Neural cell (in vitro differentiated cells): ENCODE data around the gene MLX. TPM values are rescaled to one million over a fixed set of nuclear protein-coding genes. Genes with fewer than 3 reads are reported as not detected.
"Not testable (repeated sequence)": the region's sequence is repeated elsewhere in the genome, so short reads cannot be mapped to it uniquely, and the experiment has no call there.

ENCODE experiments used
- H2AFZ ChIP-seq: fragments of 200-600, 300-800 bp; sonication (generic), shearing (Covaris generic); 2 replicates; pipeline ENCODE4 v1.6.0; 2014; ENCODE audit warnings: low read depth, mild to moderate bottlenecking, antibody characterized with exemption, low read length, moderate library complexity
- H3F3A ChIP-seq: fragments of 200-600 bp; shearing (Covaris generic); 2 replicates; pipeline ENCODE4 v1.6.1; 2016; ENCODE audit warnings: mild to moderate bottlenecking, moderate library complexity, mixed read lengths, antibody characterized with exemption, low read length; ENCODE audit not compliant: insufficient read depth, poor library complexity, severe bottlenecking
- H3K27ac ChIP-seq: fragments of 200-600, 300-800 bp; sonication (generic), shearing (Covaris generic); 2 replicates; pipeline ENCODE4 v1.5.1; 2014; ENCODE audit warnings: mild to moderate bottlenecking, low read length, moderate library complexity
- H3K27me3 ChIP-seq: fragments of 300-800, 200-600 bp; sonication (generic), shearing (Covaris generic); 2 replicates; pipeline ENCODE4 v1.6.0; 2014; ENCODE audit warnings: mild to moderate bottlenecking, low read depth, low read length, moderate library complexity; ENCODE audit not compliant: insufficient read depth
- H3K36me3 ChIP-seq: fragments of 300-800, 200-600 bp; sonication (generic), shearing (Covaris generic); 2 replicates; pipeline ENCODE4 v1.5.1; 2014; ENCODE audit warnings: mild to moderate bottlenecking, antibody characterized with exemption, low read length, moderate library complexity; ENCODE audit not compliant: insufficient read depth
- H3K4me2 ChIP-seq: fragments of 300-800, 200-600 bp; sonication (generic), shearing (Covaris generic); 2 replicates; pipeline ENCODE4 v1.6.0; 2014; ENCODE audit warnings: mild to moderate bottlenecking, low read length
- H3K4me3 ChIP-seq: fragments of 300-800, 200-600 bp; sonication (generic), shearing (Covaris generic); 2 replicates; pipeline ENCODE4 v1.5.1; 2014; ENCODE audit warnings: mild to moderate bottlenecking, low read length, moderate library complexity
- H3K79me2 ChIP-seq: fragments of 200-600 bp; shearing (Covaris generic); replicated peaks from 2 replicates; pipeline ENCODE4 v1.6.0; 2014; ENCODE audit warnings: mild to moderate bottlenecking, low read length, moderate library complexity; ENCODE audit not compliant: insufficient read depth
- H3K9ac ChIP-seq: fragments of 300-800, 200-600 bp; sonication (generic), shearing (Covaris generic); 2 replicates; pipeline ENCODE4 v1.6.1; 2016; ENCODE audit warnings: mild to moderate bottlenecking, low read length, mixed read lengths
- H3K9me2 ChIP-seq: fragments of 200-600 bp; shearing (Covaris generic); 2 replicates; pipeline ENCODE4 v1.6.1; 2016; ENCODE audit warnings: mild to moderate bottlenecking, low read length, mixed read lengths; ENCODE audit not compliant: insufficient read depth
- H3K9me3 ChIP-seq: fragments of 200-600, 300-800 bp; sonication (generic), shearing (Covaris generic); 2 replicates; pipeline ENCODE4 v1.6.1; 2016; ENCODE audit warnings: mild to moderate bottlenecking, mixed run types, low read length, moderate library complexity, mixed read lengths
- H4K20me1 ChIP-seq: fragments of 200-600 bp; shearing (Covaris generic); 2 replicates; pipeline ENCODE4 v1.6.1; 2016; ENCODE audit warnings: mild to moderate bottlenecking, mixed run types; ENCODE audit not compliant: insufficient read depth
- EP300 ChIP-seq: fragments of 450-650 bp; conservative IDR thresholded peaks from 2 replicates; pipeline ENCODE4 v1.6.1; 2014; ENCODE audit warnings: antibody characterized with exemption, mild to moderate bottlenecking, moderate library complexity; ENCODE audit not compliant: poor library complexity, severe bottlenecking
- EZH2 ChIP-seq: fragments of 200-600, 300-800 bp; shearing (Covaris generic), sonication (generic); IDR thresholded peaks from 2 replicates; pipeline ENCODE4 v1.6.1; 2014; ENCODE audit warnings: antibody characterized with exemption, low read length, borderline replicate concordance, mild to moderate bottlenecking; ENCODE audit not compliant: insufficient read depth, poor library complexity, severe bottlenecking
- MXI1 ChIP-seq: fragments of 450-650 bp; conservative IDR thresholded peaks from 2 replicates; pipeline ENCODE4 v1.6.1; 2014; ENCODE audit warnings: antibody characterized with exemption, mild to moderate bottlenecking; ENCODE audit not compliant: poor library complexity, severe bottlenecking
- POLR2AphosphoS5 ChIP-seq: IDR thresholded peaks from 2 replicates; pipeline ENCODE4 v1.6.1; 2012
- RAD21 ChIP-seq: fragments of 450-650 bp; conservative IDR thresholded peaks from 2 replicates; pipeline ENCODE4 v1.6.1; 2014; ENCODE audit warnings: antibody characterized with exemption, mild to moderate bottlenecking, moderate library complexity
- SMC3 ChIP-seq: fragments of 450-650 bp; conservative IDR thresholded peaks from 2 replicates; pipeline ENCODE4 v1.6.1; 2014; ENCODE audit warnings: antibody characterized with exemption, mild to moderate bottlenecking, moderate library complexity; ENCODE audit not compliant: poor library complexity
- TAF1 ChIP-seq: IDR thresholded peaks from 2 replicates; pipeline ENCODE4 v1.6.1; 2012; ENCODE audit warnings: low read depth
- polyA plus RNA-seq: library from polyadenylated mRNA; depleted of rRNA; stranded (reverse); fragments of >200 nt; gene quantifications from 2 replicates; pipeline ENCODE4 v1.2.3, GENCODE V29; 2014
- TF ChIP-seq, protein P1 (sequence below): IDR thresholded peaks from 2 replicates; pipeline ENCODE4 v1.6.1; 2012; ENCODE audit warnings: borderline replicate concordance
- TF ChIP-seq, protein P2 (sequence below): fragments of 450-650 bp; IDR thresholded peaks from 2 replicates; pipeline ENCODE4 v1.5.1; 2014; ENCODE audit warnings: antibody characterized with exemption, mild to moderate bottlenecking, moderate library complexity; ENCODE audit not compliant: poor library complexity, severe bottlenecking

The MLX gene
- polyA plus RNA-seq, 1 donor from 2014 or later, result 47.2 TPM

DNA sequence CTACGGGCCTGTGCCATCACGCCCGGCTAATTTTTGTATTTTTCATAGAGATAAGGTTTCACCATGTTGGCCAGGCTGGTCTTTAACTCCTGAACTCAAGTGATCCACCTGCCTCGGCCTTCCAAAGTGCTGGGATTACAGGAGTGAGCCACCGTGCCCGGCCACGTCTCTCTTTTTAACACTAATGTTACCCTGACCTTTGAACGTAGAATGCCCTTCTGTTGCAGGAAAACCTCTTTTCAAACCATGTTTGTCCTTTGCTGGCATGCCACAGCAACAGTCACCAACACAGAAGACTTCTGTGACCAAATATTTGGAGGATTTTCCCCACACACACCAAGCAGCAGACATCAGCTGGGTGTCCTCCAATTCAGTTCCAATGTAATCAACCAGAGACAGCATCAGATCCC is 22.0 kb upstream of the MLX start:
- Histone ChIP-seq H3K9ac (no peak overlapping the region), H3K27ac (no peak overlapping the region), H3K9me3 (no peaks in the 10 kb centered on the region), H3K4me2 (no peak overlapping the region), H3K9me2 (no peaks in the 10 kb centered on the region), H3F3A (no peaks in the 10 kb centered on the region), H3K36me3 (no peaks in the 10 kb centered on the region), H2AFZ (no peak overlapping the region), H3K79me2 (no peaks in the 10 kb centered on the region), H4K20me1 (no peaks in the 10 kb centered on the region), H3K4me3 (no peak overlapping the region), H3K27me3 (no peaks in the 10 kb centered on the region)
- TF ChIP-seq EZH2 (no peak), POLR2AphosphoS5 (no peak), SMC3 (no peak), RAD21 (no peak)
- TF ChIP-seq, protein P1, sequence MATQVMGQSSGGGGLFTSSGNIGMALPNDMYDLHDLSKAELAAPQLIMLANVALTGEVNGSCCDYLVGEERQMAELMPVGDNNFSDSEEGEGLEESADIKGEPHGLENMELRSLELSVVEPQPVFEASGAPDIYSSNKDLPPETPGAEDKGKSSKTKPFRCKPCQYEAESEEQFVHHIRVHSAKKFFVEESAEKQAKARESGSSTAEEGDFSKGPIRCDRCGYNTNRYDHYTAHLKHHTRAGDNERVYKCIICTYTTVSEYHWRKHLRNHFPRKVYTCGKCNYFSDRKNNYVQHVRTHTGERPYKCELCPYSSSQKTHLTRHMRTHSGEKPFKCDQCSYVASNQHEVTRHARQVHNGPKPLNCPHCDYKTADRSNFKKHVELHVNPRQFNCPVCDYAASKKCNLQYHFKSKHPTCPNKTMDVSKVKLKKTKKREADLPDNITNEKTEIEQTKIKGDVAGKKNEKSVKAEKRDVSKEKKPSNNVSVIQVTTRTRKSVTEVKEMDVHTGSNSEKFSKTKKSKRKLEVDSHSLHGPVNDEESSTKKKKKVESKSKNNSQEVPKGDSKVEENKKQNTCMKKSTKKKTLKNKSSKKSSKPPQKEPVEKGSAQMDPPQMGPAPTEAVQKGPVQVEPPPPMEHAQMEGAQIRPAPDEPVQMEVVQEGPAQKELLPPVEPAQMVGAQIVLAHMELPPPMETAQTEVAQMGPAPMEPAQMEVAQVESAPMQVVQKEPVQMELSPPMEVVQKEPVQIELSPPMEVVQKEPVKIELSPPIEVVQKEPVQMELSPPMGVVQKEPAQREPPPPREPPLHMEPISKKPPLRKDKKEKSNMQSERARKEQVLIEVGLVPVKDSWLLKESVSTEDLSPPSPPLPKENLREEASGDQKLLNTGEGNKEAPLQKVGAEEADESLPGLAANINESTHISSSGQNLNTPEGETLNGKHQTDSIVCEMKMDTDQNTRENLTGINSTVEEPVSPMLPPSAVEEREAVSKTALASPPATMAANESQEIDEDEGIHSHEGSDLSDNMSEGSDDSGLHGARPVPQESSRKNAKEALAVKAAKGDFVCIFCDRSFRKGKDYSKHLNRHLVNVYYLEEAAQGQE, result no peak

DNA sequence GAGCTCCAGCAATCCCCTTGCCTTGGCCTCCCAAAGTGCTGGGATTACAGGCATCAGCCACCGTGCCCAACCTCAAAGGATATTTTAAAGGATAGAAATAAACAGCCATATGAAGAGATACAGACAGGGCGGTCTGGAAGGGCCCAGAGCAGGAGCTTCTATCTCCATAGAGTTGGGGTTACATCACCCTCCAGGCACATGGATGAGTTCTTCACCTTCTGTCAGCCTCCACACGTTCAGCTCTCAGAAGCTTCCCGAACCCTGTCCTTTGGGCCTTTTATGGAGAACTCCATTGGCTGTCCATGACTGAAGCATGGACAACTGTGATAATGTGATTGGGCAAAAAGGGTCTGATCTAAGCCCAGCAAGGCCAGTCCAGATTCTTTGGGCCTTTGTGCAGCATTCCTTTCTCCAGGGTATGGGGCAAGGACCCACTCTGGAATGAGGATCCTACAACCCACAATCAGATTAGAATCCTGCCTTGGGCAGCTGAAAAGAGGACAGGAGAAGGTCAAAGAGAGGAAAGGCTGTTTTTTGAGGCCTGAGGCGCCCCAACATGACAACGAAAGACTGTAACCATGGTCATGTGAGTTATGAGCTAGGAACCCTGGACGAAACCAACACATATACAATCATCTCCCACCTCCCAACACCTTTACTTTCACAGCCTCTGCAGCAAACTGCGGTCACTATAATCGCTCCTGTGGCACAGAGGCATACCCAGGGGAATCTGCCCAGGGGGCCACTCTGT is 21.0 kb upstream of the MLX start:
- H4K20me1 ChIP-seq, H3K4me3 ChIP-seq, H3K36me3 ChIP-seq, H3K79me2 ChIP-seq, H3K9me2 ChIP-seq, H3K9ac ChIP-seq, H3K4me2 ChIP-seq, H2AFZ ChIP-seq, H3K9me3 ChIP-seq, H3F3A ChIP-seq, H3K27ac ChIP-seq, H3K27me3 ChIP-seq: not testable (repeated sequence)

DNA sequence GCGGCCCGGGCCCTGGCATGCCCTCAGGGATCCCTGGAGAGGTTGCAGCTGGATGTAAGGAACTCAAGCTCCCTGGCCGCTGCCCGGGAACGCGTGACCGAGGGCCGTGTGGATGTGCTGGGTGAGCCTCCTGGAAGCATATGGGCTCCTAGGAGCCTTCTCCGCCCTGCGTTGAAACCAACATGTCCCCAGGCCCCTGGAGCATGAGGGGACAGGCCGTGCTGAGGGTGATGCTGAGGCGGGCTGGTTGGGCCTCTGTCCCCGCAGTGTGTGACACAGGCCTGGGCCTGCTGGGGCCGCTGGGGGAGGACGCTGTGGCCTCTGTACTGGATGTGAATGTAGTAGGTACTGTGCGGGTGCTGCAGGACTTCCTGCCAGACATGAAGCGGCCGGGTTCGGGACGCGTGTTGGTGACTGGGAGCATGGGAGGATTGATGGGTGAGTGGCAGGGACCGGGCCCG is 19.9 kb upstream of the MLX start:
- no peaks in the 10 kb centered on the region for H3K79me2 ChIP-seq
- no peak overlapping the region for H2AFZ ChIP-seq
- TF ChIP-seq EP300, result no peak
- no peak for TF ChIP-seq SMC3
- no peak for TF ChIP-seq RAD21
- TF ChIP-seq POLR2AphosphoS5, result no peak
- no peak for TF ChIP-seq TAF1
- TF ChIP-seq MXI1, result no peak
- TF ChIP-seq, protein P1, result no peak
- no peak for TF ChIP-seq EZH2
- TF ChIP-seq, protein P2, sequence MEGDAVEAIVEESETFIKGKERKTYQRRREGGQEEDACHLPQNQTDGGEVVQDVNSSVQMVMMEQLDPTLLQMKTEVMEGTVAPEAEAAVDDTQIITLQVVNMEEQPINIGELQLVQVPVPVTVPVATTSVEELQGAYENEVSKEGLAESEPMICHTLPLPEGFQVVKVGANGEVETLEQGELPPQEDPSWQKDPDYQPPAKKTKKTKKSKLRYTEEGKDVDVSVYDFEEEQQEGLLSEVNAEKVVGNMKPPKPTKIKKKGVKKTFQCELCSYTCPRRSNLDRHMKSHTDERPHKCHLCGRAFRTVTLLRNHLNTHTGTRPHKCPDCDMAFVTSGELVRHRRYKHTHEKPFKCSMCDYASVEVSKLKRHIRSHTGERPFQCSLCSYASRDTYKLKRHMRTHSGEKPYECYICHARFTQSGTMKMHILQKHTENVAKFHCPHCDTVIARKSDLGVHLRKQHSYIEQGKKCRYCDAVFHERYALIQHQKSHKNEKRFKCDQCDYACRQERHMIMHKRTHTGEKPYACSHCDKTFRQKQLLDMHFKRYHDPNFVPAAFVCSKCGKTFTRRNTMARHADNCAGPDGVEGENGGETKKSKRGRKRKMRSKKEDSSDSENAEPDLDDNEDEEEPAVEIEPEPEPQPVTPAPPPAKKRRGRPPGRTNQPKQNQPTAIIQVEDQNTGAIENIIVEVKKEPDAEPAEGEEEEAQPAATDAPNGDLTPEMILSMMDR, result no peak
- no peaks in the 10 kb centered on the region for H3K9me2 ChIP-seq
- H3K27ac ChIP-seq, result no peak overlapping the region
- H3K36me3 ChIP-seq, result no peaks in the 10 kb centered on the region
- no peaks in the 10 kb centered on the region for H4K20me1 ChIP-seq
- no peaks in the 10 kb centered on the region for H3K9me3 ChIP-seq
- H3K4me2 ChIP-seq, result no peak overlapping the region
- H3F3A ChIP-seq, result no peaks in the 10 kb centered on the region
- no peak overlapping the region for H3K4me3 ChIP-seq
- no peak overlapping the region for H3K9ac ChIP-seq
- H3K27me3 ChIP-seq, result no peaks in the 10 kb centered on the region
